ENCODE results near the gene ERFL.
"Not testable (repeated sequence)": the region's sequence is repeated elsewhere in the genome, so short reads cannot be mapped to it uniquely, and the experiment has no call there.

ERFL gene

GRCh38 chr19:41876847-41877832 lies 51.1 kb downstream of the ERFL start, which contains the start of gene CD79A:
CD79A (plus strand) TSS chr19:41877279; CDS start chr19:41877305, 26 bp downstream.
- DNase-seq (ENCODE audit: low read depth), result no peak

- DNase-seq (ENCODE audit: low read depth), result not testable (repeated sequence)
These were observed 52.3 kb downstream of the ERFL start for GRCh38 chr19:41875973-41876372.

GRCh38 chr19:41872775-41873647 lies 55.2 kb downstream of the ERFL start:
- DNase-seq (ENCODE audit: low read depth), result no peak

GRCh38 chr19:41872384-41872774 lies 55.9 kb downstream of the ERFL start:
- DNase-seq (ENCODE audit: low read depth), result no peak

GRCh38 chr19:41871573-41872383 lies 56.5 kb downstream of the ERFL start:
- DNase-seq (ENCODE audit: low read depth), result no peak

- DNase-seq (ENCODE audit: low read depth), result no peak
These were observed 57.8 kb downstream of the ERFL start for GRCh38 chr19:41870401-41870873.

GRCh38 chr19:41869374-41869955 lies 58.8 kb downstream of the ERFL start:
- no peak for DNase-seq (ENCODE audit: low read depth)

- no peak for DNase-seq (ENCODE audit: low read depth)
These were observed 59.3 kb downstream of the ERFL start for GRCh38 chr19:41868989-41869300.

GRCh38 chr19:41868120-41868988 lies 59.9 kb downstream of the ERFL start:
- DNase-seq (ENCODE audit: low read depth), result no peak

- DNase-seq (ENCODE audit: low read depth), result no peak
These were observed 62.0 kb downstream of the ERFL start for GRCh38 chr19:41866284-41866683.

GRCh38 chr19:41864374-41864773 lies 63.9 kb downstream of the ERFL start:
- DNase-seq (ENCODE audit: low read depth), result no peak

GRCh38 chr19:41863209-41863931 lies 64.9 kb downstream of the ERFL start:
- no peak for DNase-seq (ENCODE audit: low read depth)

- DNase-seq (ENCODE audit: low read depth), result no peak
These were observed 65.7 kb downstream of the ERFL start for GRCh38 chr19:41862445-41862986.

- no peak for DNase-seq (ENCODE audit: low read depth)
These were observed 66.4 kb downstream of the ERFL start for GRCh38 chr19:41861846-41862245.

GRCh38 chr19:41861116-41861768 lies 67.0 kb downstream of the ERFL start:
- no peak for DNase-seq (ENCODE audit: low read depth)

GRCh38 chr19:41860419-41861115 lies 67.7 kb downstream of the ERFL start:
- no peak for DNase-seq (ENCODE audit: low read depth)

GRCh38 chr19:41859618-41860418 lies 68.4 kb downstream of the ERFL start, which contains the start of gene RPS19:
RPS19 (plus strand) TSS chr19:41860255; CDS start chr19:41860775, 520 bp downstream.
- peak; percentile 97 for DNase-seq (ENCODE audit: low read depth)

All from CMK (cell line).